Activated CD8-positive, alpha-beta T cell treated with anti-CD3 and anti-CD28 coated beads, Interleukin-2, amount 10 ng/mL, durations not matched to agents 7 days and 5 days (primary cell): ENCODE measurements around the gene KCNK4. TPM values are rescaled to one million over a fixed set of nuclear protein-coding genes. Genes with fewer than 3 reads are reported as not detected.
"Not testable (repeated sequence)": the region's sequence is repeated elsewhere in the genome, so short reads cannot be mapped to it uniquely, and the experiment has no call there.

Experiments
- ATAC-seq: fragments of 150-1000 bp; cut with Tn5 transposase; one replicate; pipeline ENCODE4 v1.10.0; 2021; ENCODE audit warnings: moderate library complexity
- CTCF ChIA-PET: fragments of 350-600 bp; sonication (Branson Sonifier 250); formaldehyde crosslinking; loops from one replicate; lab custom pipeline; 2021; ENCODE audit warnings: antibody characterized with exemption; lab: Charles Lee
- POLR2A ChIA-PET: fragments of 350-600 bp; sonication (Branson Sonifier 250); formaldehyde crosslinking; loops from one replicate; lab custom pipeline; 2021; ENCODE audit warnings: antibody characterized with exemption; lab: Charles Lee
- DNase-seq: peaks from one replicate; pipeline ENCODE4 v3.0.0-alpha.2; 2020
- H3K27ac Mint-ChIP-seq: one replicate; pipeline ENCODE4 v1.8.0; 2021; ENCODE audit warnings: mild to moderate bottlenecking, mixed read lengths
- H3K27me3 Mint-ChIP-seq: one replicate; pipeline ENCODE4 v1.8.0; 2021; ENCODE audit warnings: low read depth, mixed read lengths
- H3K36me3 Mint-ChIP-seq: one replicate; pipeline ENCODE4 v1.8.0; 2021; ENCODE audit warnings: low read depth, mixed read lengths
- H3K4me1 Mint-ChIP-seq: one replicate; pipeline ENCODE4 v1.8.0; 2021; ENCODE audit warnings: low read depth, mixed read lengths
- H3K4me3 Mint-ChIP-seq: one replicate; pipeline ENCODE4 v1.8.0; 2021; ENCODE audit warnings: mild to moderate bottlenecking, mixed read lengths
- H3K9me3 Mint-ChIP-seq: one replicate; pipeline ENCODE4 v1.8.0; 2022; ENCODE audit warnings: mixed read lengths; ENCODE audit not compliant: insufficient read depth
- total RNA-seq, 2 experiments: library from RNA; stranded (reverse); gene quantifications; one replicate each; pipeline ENCODE4 v1.2.3, GENCODE V29; 2021

Gene KCNK4
- total RNA-seq, 2 experiments from 2014 or later: not detected

GRCh38 chr11:64320556-64320955, 29.5 kb downstream of the KCNK4 start:
- no peak for ATAC-seq
- Mint-ChIP-seq H3K27me3 (no peaks in the 10 kb centered on the region), H3K4me1 (peaks cover 43% of the 10 kb centered on the region), H3K27ac (no peak overlapping the region), H3K36me3 (peaks cover 30% of the 10 kb centered on the region), H3K9me3 (no peaks in the 10 kb centered on the region), H3K4me3 (no peak overlapping the region)
- POLR2A ChIA-PET: no interaction called here
- DNase-seq: no peak
- CTCF ChIA-PET: interaction anchor here (5.3 kb wide), 1 partner anchor 12 kb away, joined by 137 read pairs; no protein-coding TSS in a partner anchor

GRCh38 chr11:64321026-64321425, 29.9 kb downstream of the KCNK4 start:
- H3K36me3 Mint-ChIP-seq: peaks cover 30% of the 10 kb centered on the region
- CTCF ChIA-PET: no interaction called here
- ATAC-seq (no peak), DNase-seq (no peak)
- peak overlapping the region; percentile 57 for H3K27ac Mint-ChIP-seq
- no peaks in the 10 kb centered on the region for H3K27me3 Mint-ChIP-seq
- POLR2A ChIA-PET: no interaction called here
- H3K4me1 Mint-ChIP-seq: peaks cover 43% of the 10 kb centered on the region
- H3K4me3 Mint-ChIP-seq: no peak overlapping the region
- no peaks in the 10 kb centered on the region for H3K9me3 Mint-ChIP-seq

GRCh38 chr11:64321533-64321932, 30.4 kb downstream of the KCNK4 start:
- ChIA-PET POLR2A (no interaction called here), CTCF (interaction anchor here (0.9 kb wide), 1 partner anchor 117 kb away, joined by 3 read pairs; no protein-coding TSS in a partner anchor)
- Mint-ChIP-seq H3K27me3 (no peaks in the 10 kb centered on the region), H3K9me3 (no peaks in the 10 kb centered on the region), H3K4me1 (peaks cover 38% of the 10 kb centered on the region), H3K27ac (peak overlapping the region; percentile 43), H3K4me3 (no peak overlapping the region), H3K36me3 (peaks cover 26% of the 10 kb centered on the region)
- ATAC-seq (no peak), DNase-seq (no peak)

- Mint-ChIP-seq H3K4me3 (no peak overlapping the region), H3K36me3 (peaks cover 14% of the 10 kb centered on the region), H3K4me1 (peaks cover 31% of the 10 kb centered on the region), H3K9me3 (no peaks in the 10 kb centered on the region), H3K27me3 (peaks cover 2% of the 10 kb centered on the region), H3K27ac (no peak overlapping the region)
- ChIA-PET CTCF (interaction anchor here (0.6 to 1.4 kb wide), 2 partner anchors 9 to 32 kb away, joined by 3 to 7 read pairs; no protein-coding TSS in a partner anchor), POLR2A (interaction anchor here (1.6 kb wide), 1 partner anchor 17 kb away, joined by 4 read pairs; the partner anchor contains the start of gene CCDC88B)
- no peak for ATAC-seq
- no peak for DNase-seq
Observed at GRCh38 chr11:64322925-64323260, 31.8 kb downstream of the KCNK4 start.

GRCh38 chr11:64323373-64323772, 32.3 kb downstream of the KCNK4 start:
- Mint-ChIP-seq H3K27ac (no peak overlapping the region), H3K4me1 (peaks cover 27% of the 10 kb centered on the region), H3K27me3 (peaks cover 2% of the 10 kb centered on the region), H3K4me3 (no peak overlapping the region), H3K36me3 (peaks cover 14% of the 10 kb centered on the region), H3K9me3 (no peaks in the 10 kb centered on the region)
- ATAC-seq (no peak), DNase-seq (no peak)
- POLR2A ChIA-PET: interaction anchor here (0.5 to 1.6 kb wide), 4 partner anchors 14 to 507 kb away, joined by 3 to 5 read pairs (median 4); partner anchors contain the start of gene CCDC88B
- CTCF ChIA-PET: interaction anchor here (1.4 kb wide), 1 partner anchor 8 kb away, joined by 7 read pairs; no protein-coding TSS in a partner anchor

GRCh38 chr11:64323984-64324383, 32.9 kb downstream of the KCNK4 start:
- not testable (repeated sequence) for H3K27ac Mint-ChIP-seq, ATAC-seq, H3K4me3 Mint-ChIP-seq, H3K27me3 Mint-ChIP-seq, DNase-seq, H3K9me3 Mint-ChIP-seq
- POLR2A ChIA-PET: interaction anchor here (0.5 to 1.6 kb wide), 4 partner anchors 15 to 507 kb away, joined by 3 to 5 read pairs (median 4); partner anchors contain the start of gene CCDC88B
- Mint-ChIP-seq H3K36me3 (peaks cover 14% of the 10 kb centered on the region), H3K4me1 (peaks cover 23% of the 10 kb centered on the region)
- CTCF ChIA-PET: interaction anchor here (1.4 kb wide), 1 partner anchor 8 kb away, joined by 7 read pairs; no protein-coding TSS in a partner anchor

GRCh38 chr11:64324692-64325469, 33.8 kb downstream of the KCNK4 start:
- Mint-ChIP-seq H3K36me3 (peaks cover 14% of the 10 kb centered on the region), H3K27me3 (peaks cover 2% of the 10 kb centered on the region), H3K27ac (no peak overlapping the region), H3K4me3 (no peak overlapping the region), H3K4me1 (peaks cover 16% of the 10 kb centered on the region), H3K9me3 (no peaks in the 10 kb centered on the region)
- POLR2A ChIA-PET: no interaction called here
- ATAC-seq: no peak
- CTCF ChIA-PET: no interaction called here
- no peak for DNase-seq

- no peaks in the 10 kb centered on the region for H3K9me3 Mint-ChIP-seq
- DNase-seq: no peak
- H3K4me1 Mint-ChIP-seq: peaks cover 24% of the 10 kb centered on the region
- H3K36me3 Mint-ChIP-seq: no peaks in the 10 kb centered on the region
- no peak overlapping the region for H3K27ac Mint-ChIP-seq
- ChIA-PET CTCF (interaction anchor here (0.8 kb wide), 2 partner anchors 10 to 16 kb away, joined by 3 to 6 read pairs; partner anchors contain the start of gene TRMT112), POLR2A (interaction anchor here (1.8 kb wide), 1 partner anchor 9 kb away, joined by 5 read pairs; the partner anchor contains the start of gene PRDX5)
- H3K4me3 Mint-ChIP-seq: no peak overlapping the region
- no peak for ATAC-seq
- H3K27me3 Mint-ChIP-seq: peaks cover 2% of the 10 kb centered on the region
Observed at GRCh38 chr11:64327375-64327774, 36.3 kb downstream of the KCNK4 start.

- Mint-ChIP-seq H3K4me1 (peaks cover 28% of the 10 kb centered on the region), H3K36me3 (no peaks in the 10 kb centered on the region), H3K4me3 (no peak overlapping the region), H3K27ac (no peak overlapping the region), H3K27me3 (peaks cover 2% of the 10 kb centered on the region), H3K9me3 (no peaks in the 10 kb centered on the region)
- ChIA-PET POLR2A (interaction anchor here (1.8 kb wide), 1 partner anchor 10 kb away, joined by 5 read pairs; the partner anchor contains the start of gene PRDX5), CTCF (no interaction called here)
- ATAC-seq (no peak), DNase-seq (no peak)
Observed at GRCh38 chr11:64327993-64328392, 36.9 kb downstream of the KCNK4 start.

- H3K4me3 Mint-ChIP-seq: no peak overlapping the region
- H3K27ac Mint-ChIP-seq: peak overlapping the region; percentile 25
- peaks cover 13% of the 10 kb centered on the region for H3K36me3 Mint-ChIP-seq
- ATAC-seq (no peak), DNase-seq (no peak)
- peaks cover 2% of the 10 kb centered on the region for H3K27me3 Mint-ChIP-seq
- CTCF ChIA-PET: interaction anchor here (0.8 to 3.9 kb wide), 20 partner anchors 7 to 478 kb away, joined by 3 to 137 read pairs (median 7); partner anchors contain the start of genes CCDC88B, ESRRA, FERMT3 and PRDX5
- H3K4me1 Mint-ChIP-seq: peaks cover 36% of the 10 kb centered on the region
- no peaks in the 10 kb centered on the region for H3K9me3 Mint-ChIP-seq
- POLR2A ChIA-PET: interaction anchor here (1.2 to 4.0 kb wide), 3 partner anchors 10 to 145 kb away, joined by 3 to 44 read pairs (median 22); partner anchors contain the start of genes CCDC88B, PRDX5, STIP1 and TRMT112
Observed at GRCh38 chr11:64330888-64331287, 39.8 kb downstream of the KCNK4 start.

- peak; percentile 89 for DNase-seq
- ATAC-seq: peak; percentile 95
- Mint-ChIP-seq H3K27me3 (peaks cover 2% of the 10 kb centered on the region), H3K36me3 (peaks cover 13% of the 10 kb centered on the region), H3K4me3 (peak overlapping the region; percentile 1), H3K4me1 (peaks cover 38% of the 10 kb centered on the region), H3K9me3 (no peaks in the 10 kb centered on the region), H3K27ac (peak overlapping the region; percentile 86)
- CTCF ChIA-PET: interaction anchor here (0.7 to 3.9 kb wide), 24 partner anchors 8 to 479 kb away, joined by 3 to 137 read pairs (median 6); partner anchors contain the start of genes CCDC88B, ESRRA, FERMT3 and PRDX5
- POLR2A ChIA-PET: interaction anchor here (0.7 to 4.0 kb wide), 5 partner anchors 9 to 1149 kb away, joined by 3 to 44 read pairs (median 3); partner anchors contain the start of genes CCDC88B, FERMT3, PRDX5 and STIP1
Observed at GRCh38 chr11:64331569-64332371, 40.7 kb downstream of the KCNK4 start.
